Activated CD4-positive, alpha-beta memory T cell treated with anti-CD3 and anti-CD28 coated beads for 36 hours (primary cell): ENCODE results near the gene IKZF3. TPM values are rescaled to one million over a fixed set of nuclear protein-coding genes. Genes with fewer than 3 reads are reported as not detected.
"Not testable (repeated sequence)": the region's sequence is repeated elsewhere in the genome, so short reads cannot be mapped to it uniquely, and the experiment has no call there.

Experiments used
- CTCF ChIA-PET: fragments of 350-600 bp; sonication (Branson Sonifier 250); formaldehyde crosslinking; loops from one replicate; lab custom pipeline; 2021; ENCODE audit warnings: antibody characterized with exemption, inconsistent platforms; lab: Charles Lee
- POLR2A ChIA-PET: fragments of 350-600 bp; sonication (Branson Sonifier 250); formaldehyde crosslinking; loops from one replicate; lab custom pipeline; 2021; ENCODE audit warnings: antibody characterized with exemption; lab: Charles Lee
- DNase-seq: peaks from one replicate; pipeline ENCODE4 v3.0.0-alpha.2; 2020
- H3K27ac Mint-ChIP-seq: one replicate; pipeline ENCODE4 v1.8.0; 2021; ENCODE audit warnings: mixed read lengths
- H3K27me3 Mint-ChIP-seq: one replicate; pipeline ENCODE4 v1.8.0; 2021; ENCODE audit warnings: mixed read lengths
- H3K36me3 Mint-ChIP-seq: one replicate; pipeline ENCODE4 v1.8.0; 2021; ENCODE audit warnings: mixed read lengths
- H3K4me1 Mint-ChIP-seq: one replicate; pipeline ENCODE4 v1.8.0; 2021; ENCODE audit warnings: low read depth, mixed read lengths
- H3K4me3 Mint-ChIP-seq: one replicate; pipeline ENCODE4 v1.8.0; 2021; ENCODE audit warnings: mild to moderate bottlenecking, mixed read lengths
- H3K9me3 Mint-ChIP-seq: one replicate; pipeline ENCODE4 v1.8.0; 2021; ENCODE audit warnings: mixed read lengths
- intact Hi-C: fragments of 100-400 bp; cut with micrococcal nuclease; formaldehyde crosslinking; loops from one replicate; pipeline ENCODE4 v1.15.1; 2023
- total RNA-seq, 2 experiments: library from RNA; stranded (reverse); gene quantifications; one replicate each; pipeline ENCODE4 v1.2.3, GENCODE V29; 2021

IKZF3 gene
- total RNA-seq, 2 experiments from 2014 or later, result 51.2 to 52.0 TPM

GRCh38 chr17:39855911-39856649, 8.0 kb downstream of the IKZF3 start:
- intact Hi-C loops, H3K27ac Mint-ChIP-seq, CTCF ChIA-PET, H3K4me3 Mint-ChIP-seq, H3K36me3 Mint-ChIP-seq, H3K9me3 Mint-ChIP-seq, H3K27me3 Mint-ChIP-seq, DNase-seq: not testable (repeated sequence)
- POLR2A ChIA-PET, result interaction anchor here (1.0 kb wide), 1 partner anchor 63 kb away, joined by 3 read pairs; no protein-coding TSS in a partner anchor
- peaks cover 60% of the 10 kb centered on the region for H3K4me1 Mint-ChIP-seq

GRCh38 chr17:39854909-39855308, 9.2 kb downstream of the IKZF3 start:
- ChIA-PET POLR2A (interaction anchor here (1.0 kb wide), 1 partner anchor 62 kb away, joined by 3 read pairs; no protein-coding TSS in a partner anchor), CTCF (interaction anchor here (0.5 kb wide), 1 partner anchor 932 kb away, joined by 3 read pairs; no protein-coding TSS in a partner anchor)
- intact Hi-C loops, result no loop called here
- Mint-ChIP-seq H3K4me1 (peaks cover 53% of the 10 kb centered on the region), H3K36me3 (peaks cover 7% of the 10 kb centered on the region), H3K27ac (peak overlapping the region; percentile 3), H3K9me3 (no peaks in the 10 kb centered on the region), H3K4me3 (no peak overlapping the region), H3K27me3 (no peaks in the 10 kb centered on the region)
- no peak for DNase-seq

- peak overlapping the region; percentile 69 for H3K27ac Mint-ChIP-seq
- H3K4me1 Mint-ChIP-seq, result peaks cover 55% of the 10 kb centered on the region
- DNase-seq, result no peak
- no peaks in the 10 kb centered on the region for H3K27me3 Mint-ChIP-seq
- intact Hi-C loops, result no loop called here
- H3K9me3 Mint-ChIP-seq, result no peaks in the 10 kb centered on the region
- ChIA-PET CTCF (interaction anchor here (1.2 kb wide), 2 partner anchors 12 to 18 kb away, joined by 4 to 6 read pairs; partner anchors contain the start of gene IKZF3), POLR2A (no interaction called here)
- H3K4me3 Mint-ChIP-seq, result no peak overlapping the region
- H3K36me3 Mint-ChIP-seq, result peaks cover 4% of the 10 kb centered on the region
Observed at GRCh38 chr17:39852239-39852638, 11.9 kb downstream of the IKZF3 start.

DNA sequence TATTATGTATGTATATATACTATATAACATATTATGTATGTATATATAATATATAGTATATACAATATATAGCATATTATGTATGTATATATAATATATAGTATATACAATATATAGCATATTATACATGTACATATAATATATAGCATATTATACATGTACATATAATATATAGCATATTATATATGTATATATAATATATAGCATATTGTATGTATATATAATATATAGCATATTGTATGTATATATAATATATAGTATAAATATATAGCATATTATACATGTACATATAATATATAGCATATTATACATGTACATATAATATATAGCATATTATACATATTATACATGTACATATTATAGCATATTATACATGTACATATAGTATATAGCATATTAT, 13.9 kb downstream of the IKZF3 start:
- H3K9me3 Mint-ChIP-seq, H3K4me3 Mint-ChIP-seq, H3K36me3 Mint-ChIP-seq, H3K27me3 Mint-ChIP-seq, POLR2A ChIA-PET, H3K27ac Mint-ChIP-seq, DNase-seq, CTCF ChIA-PET, intact Hi-C loops: not testable (repeated sequence)
- peaks cover 62% of the 10 kb centered on the region for H3K4me1 Mint-ChIP-seq

GRCh38 chr17:39848600-39848999, 15.5 kb downstream of the IKZF3 start:
- DNase-seq, result no peak
- intact Hi-C loops, result no loop called here
- CTCF ChIA-PET, result interaction anchor here (0.7 to 2.8 kb wide), 5 partner anchors 13 to 132 kb away, joined by 3 to 8 read pairs (median 3); partner anchors contain the start of genes MIEN1 and PSMD3
- Mint-ChIP-seq H3K27ac (no peak overlapping the region), H3K36me3 (peaks cover 10% of the 10 kb centered on the region), H3K27me3 (no peaks in the 10 kb centered on the region), H3K4me1 (peaks cover 65% of the 10 kb centered on the region), H3K9me3 (no peaks in the 10 kb centered on the region), H3K4me3 (no peak overlapping the region)
- POLR2A ChIA-PET, result no interaction called here

- CTCF ChIA-PET, result interaction anchor here (1.3 to 2.8 kb wide), 4 partner anchors 11 to 225 kb away, joined by 3 to 8 read pairs (median 4); partner anchors contain the start of gene MIEN1
- peaks cover 22% of the 10 kb centered on the region for H3K36me3 Mint-ChIP-seq
- H3K9me3 Mint-ChIP-seq, result no peaks in the 10 kb centered on the region
- H3K27me3 Mint-ChIP-seq, result no peaks in the 10 kb centered on the region
- no peak for DNase-seq
- intact Hi-C loops, result no loop called here
- no peak overlapping the region for H3K4me3 Mint-ChIP-seq
- POLR2A ChIA-PET, result interaction anchor here (1.7 kb wide), 1 partner anchor 14 kb away, joined by 6 read pairs; no protein-coding TSS in a partner anchor
- H3K4me1 Mint-ChIP-seq, result peaks cover 66% of the 10 kb centered on the region
- H3K27ac Mint-ChIP-seq, result no peak overlapping the region
Observed at GRCh38 chr17:39846205-39846604, 17.9 kb downstream of the IKZF3 start.

GRCh38 chr17:39845052-39845846, 18.9 kb downstream of the IKZF3 start:
- DNase-seq, result no peak
- Mint-ChIP-seq H3K9me3 (no peaks in the 10 kb centered on the region), H3K27me3 (no peaks in the 10 kb centered on the region), H3K36me3 (peaks cover 27% of the 10 kb centered on the region), H3K27ac (no peak overlapping the region), H3K4me3 (no peak overlapping the region), H3K4me1 (peaks cover 66% of the 10 kb centered on the region)
- intact Hi-C loops, result no loop called here
- ChIA-PET CTCF (interaction anchor here (1.3 to 1.5 kb wide), 3 partner anchors 9 to 222 kb away, joined by 3 to 5 read pairs (median 5); no protein-coding TSS in a partner anchor), POLR2A (interaction anchor here (0.9 to 1.7 kb wide), 2 partner anchors 15 to 47 kb away, joined by 3 to 6 read pairs; no protein-coding TSS in a partner anchor)

GRCh38 chr17:39841134-39841683, 22.9 kb downstream of the IKZF3 start:
- ChIA-PET POLR2A (interaction anchor here (0.6 to 0.7 kb wide), 2 partner anchors 19 to 24 kb away, joined by 4 to 5 read pairs; no protein-coding TSS in a partner anchor), CTCF (interaction anchor here (0.6 kb wide), 1 partner anchor 114 kb away, joined by 3 read pairs; no protein-coding TSS in a partner anchor)
- DNase-seq, result no peak
- Mint-ChIP-seq H3K27ac (no peak overlapping the region), H3K4me1 (peaks cover 42% of the 10 kb centered on the region), H3K27me3 (no peaks in the 10 kb centered on the region), H3K36me3 (peaks cover 52% of the 10 kb centered on the region), H3K9me3 (peaks cover 18% of the 10 kb centered on the region), H3K4me3 (no peak overlapping the region)
- intact Hi-C loops, result no loop called here

DNA sequence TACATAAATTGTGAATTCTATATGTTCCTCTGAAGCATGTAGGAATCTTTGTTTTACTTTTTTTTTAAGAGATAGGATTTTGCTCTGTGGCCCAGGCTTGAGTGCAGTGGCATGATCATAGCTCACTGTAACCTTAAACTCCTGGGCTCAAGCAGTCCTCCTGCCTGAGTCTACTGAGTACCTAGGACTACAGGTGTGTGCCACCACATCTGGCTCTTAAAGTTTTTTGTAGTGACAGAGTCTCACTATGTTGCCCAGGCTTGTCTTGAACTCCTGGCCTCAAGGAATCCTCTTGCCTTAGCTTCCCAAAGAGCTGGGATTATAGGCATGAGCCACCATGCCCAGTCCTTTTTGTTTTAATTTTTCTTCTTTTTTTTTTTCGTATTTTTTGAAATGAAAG, 25.3 kb downstream of the IKZF3 start:
- H3K4me3 Mint-ChIP-seq, result no peak overlapping the region
- H3K36me3 Mint-ChIP-seq, result peaks cover 58% of the 10 kb centered on the region
- peaks cover 38% of the 10 kb centered on the region for H3K4me1 Mint-ChIP-seq
- POLR2A ChIA-PET, result interaction anchor here (0.6 kb wide), 1 partner anchor 17 kb away, joined by 3 read pairs; no protein-coding TSS in a partner anchor
- H3K9me3 Mint-ChIP-seq, result peaks cover 23% of the 10 kb centered on the region
- CTCF ChIA-PET, result no interaction called here
- intact Hi-C loops, result no loop called here
- DNase-seq, result no peak
- H3K27ac Mint-ChIP-seq, result no peak overlapping the region
- no peaks in the 10 kb centered on the region for H3K27me3 Mint-ChIP-seq

DNA sequence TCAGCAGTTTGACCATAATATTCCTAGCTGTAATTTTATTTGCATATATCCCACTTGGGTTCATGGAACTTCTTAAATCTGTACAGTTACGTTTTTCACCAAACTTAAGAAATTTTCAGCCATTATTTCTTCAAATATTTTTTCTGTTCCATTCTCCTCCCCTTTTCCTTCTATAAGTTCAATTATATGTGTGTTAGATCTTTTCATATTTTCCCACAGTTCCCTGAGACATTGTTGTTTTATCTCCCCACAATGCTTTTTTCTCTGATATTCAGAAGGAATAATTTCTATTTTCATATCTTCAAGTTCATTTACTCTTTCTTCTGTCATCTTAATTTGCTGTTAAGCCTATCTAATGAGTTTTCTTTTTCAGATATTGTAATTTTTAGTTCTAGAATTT, 26.1 kb downstream of the IKZF3 start:
- Mint-ChIP-seq H3K27me3 (no peaks in the 10 kb centered on the region), H3K27ac (no peak overlapping the region), H3K9me3 (peaks cover 23% of the 10 kb centered on the region), H3K4me3 (no peak overlapping the region), H3K36me3 (peaks cover 58% of the 10 kb centered on the region), H3K4me1 (peaks cover 35% of the 10 kb centered on the region)
- ChIA-PET CTCF (no interaction called here), POLR2A (no interaction called here)
- intact Hi-C loops, result no loop called here
- DNase-seq, result no peak

DNA sequence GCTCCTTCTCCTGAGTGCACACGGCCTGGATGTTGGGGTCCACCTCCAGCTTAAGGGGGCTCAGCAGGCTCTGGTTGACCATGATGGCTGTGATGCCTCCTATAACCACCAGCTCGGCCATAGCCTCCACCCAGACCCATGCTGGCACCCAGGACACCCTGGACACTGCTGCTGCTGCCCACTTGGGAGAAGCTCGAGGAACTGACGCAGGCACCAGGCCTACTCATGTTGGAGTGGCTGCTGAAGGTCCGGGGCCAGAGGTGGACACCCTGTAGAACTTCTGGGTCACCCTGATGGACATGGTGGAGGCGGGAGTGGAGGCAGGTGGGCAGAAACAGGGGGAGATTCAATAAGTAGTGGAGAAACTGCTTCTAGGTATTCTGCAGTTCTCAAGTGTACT, 28.0 kb downstream of the IKZF3 start:
- no peaks in the 10 kb centered on the region for H3K27me3 Mint-ChIP-seq

More for the DNA sequence above, 28.0 kb downstream of the IKZF3 start:
- intact Hi-C loops, result no loop called here
- POLR2A ChIA-PET, result interaction anchor here (1.0 kb wide), 1 partner anchor 43 kb away, joined by 3 read pairs; no protein-coding TSS in a partner anchor
- no peak overlapping the region for H3K27ac Mint-ChIP-seq
- no peak for DNase-seq
- CTCF ChIA-PET, result interaction anchor here (1.0 to 1.5 kb wide), 2 partner anchors 9 to 42 kb away, joined by 5 read pairs; no protein-coding TSS in a partner anchor
- H3K4me3 Mint-ChIP-seq, result no peak overlapping the region
- H3K36me3 Mint-ChIP-seq, result peaks cover 51% of the 10 kb centered on the region
- peaks cover 23% of the 10 kb centered on the region for H3K9me3 Mint-ChIP-seq
- peaks cover 28% of the 10 kb centered on the region for H3K4me1 Mint-ChIP-seq
